Chondrocyte (in vitro differentiated cells): Measurements from ENCODE around the gene MAST2. TPM values are rescaled to one million over a fixed set of nuclear protein-coding genes. Genes with fewer than 3 reads are reported as not detected.

Experiments used
- DNase-seq: peaks from one replicate; pipeline ENCODE4 v3.0.0; 2021; ENCODE audit warnings: mixed read lengths, low spot score
- H3K27ac Mint-ChIP-seq: one replicate; pipeline ENCODE4 v1.8.0; 2021; ENCODE audit warnings: mild to moderate bottlenecking, moderate library complexity, mixed read lengths; ENCODE audit not compliant: unreplicated experiment
- H3K27me3 Mint-ChIP-seq: 2 replicates; pipeline ENCODE4 v1.8.0; 2021; ENCODE audit warnings: low read depth, mixed read lengths
- H3K36me3 Mint-ChIP-seq: 2 replicates; pipeline ENCODE4 v1.8.0; 2021; ENCODE audit warnings: low read depth, mixed read lengths
- H3K4me1 Mint-ChIP-seq: 2 replicates; pipeline ENCODE4 v1.8.0; 2021; ENCODE audit warnings: low read depth, mild to moderate bottlenecking, mixed read lengths
- H3K4me3 Mint-ChIP-seq: one replicate; pipeline ENCODE4 v1.8.0; 2021; ENCODE audit warnings: mild to moderate bottlenecking, moderate library complexity, mixed read lengths; ENCODE audit not compliant: unreplicated experiment
- H3K9me3 Mint-ChIP-seq: 2 replicates; pipeline ENCODE4 v1.8.0; 2021; ENCODE audit warnings: low read depth, mixed read lengths
- CTCF ChIP-seq: fragments of 200-600 bp; sonication (generic); IDR thresholded peaks from 2 replicates; pipeline ENCODE4 v1.5.0; 2021; ENCODE audit warnings: antibody characterized with exemption, mild to moderate bottlenecking, moderate library complexity
- total RNA-seq: library from RNA; stranded (reverse); gene quantifications from 3 replicates; pipeline ENCODE4 v1.2.1, GENCODE V29; 2021

Gene MAST2
- total RNA-seq, 1 donor from 2014 or later: 53.2 TPM

DNA sequence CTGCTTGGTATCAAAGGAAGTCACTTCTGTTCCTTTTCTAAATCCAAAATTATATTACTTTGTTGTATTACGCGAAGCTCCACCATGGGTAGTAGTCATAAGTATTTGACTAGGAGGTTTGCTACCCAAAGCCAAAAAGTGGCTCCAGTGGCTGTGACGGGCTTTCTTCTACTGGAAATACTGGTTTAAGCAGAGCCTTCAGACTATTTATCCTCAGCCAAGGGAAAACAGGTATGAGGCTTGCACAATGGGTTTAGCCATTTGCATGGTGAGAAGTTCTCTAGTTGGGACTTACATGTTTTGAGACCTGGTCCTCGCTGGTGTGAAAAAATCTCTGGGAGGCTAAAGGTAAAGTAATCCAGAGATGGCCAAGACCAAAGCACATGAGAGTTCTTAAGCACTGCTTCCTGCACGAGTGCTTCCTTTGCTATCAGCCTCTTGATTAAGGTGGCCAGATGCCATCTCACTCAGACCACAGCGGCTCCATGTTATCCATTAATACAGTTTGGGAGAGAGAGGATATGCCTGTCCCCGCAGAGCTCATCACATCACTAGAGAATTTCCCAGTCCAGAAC, 207.8 kb downstream of the MAST2 start:
- Mint-ChIP-seq H3K9me3 (no peaks in the 10 kb centered on the region), H3K27ac (no peak overlapping the region), H3K4me3 (no peak overlapping the region), H3K27me3 (no peaks in the 10 kb centered on the region), H3K4me1 (no peaks in the 10 kb centered on the region), H3K36me3 (peaks cover 40% of the 10 kb centered on the region)
- TF ChIP-seq CTCF: no peak
- no peak for DNase-seq

GRCh38 chr1:46012236-46012635, 208.8 kb downstream of the MAST2 start:
- Mint-ChIP-seq H3K9me3 (no peaks in the 10 kb centered on the region), H3K4me3 (no peak overlapping the region), H3K36me3 (peaks cover 32% of the 10 kb centered on the region), H3K27me3 (no peaks in the 10 kb centered on the region), H3K27ac (no peak overlapping the region), H3K4me1 (no peaks in the 10 kb centered on the region)
- DNase-seq: no peak
- no peak for TF ChIP-seq CTCF

GRCh38 chr1:46013581-46013980, 210.2 kb downstream of the MAST2 start:
- H3K4me3 Mint-ChIP-seq: no peak overlapping the region
- no peaks in the 10 kb centered on the region for H3K4me1 Mint-ChIP-seq
- no peaks in the 10 kb centered on the region for H3K9me3 Mint-ChIP-seq
- no peak overlapping the region for H3K27ac Mint-ChIP-seq
- no peaks in the 10 kb centered on the region for H3K27me3 Mint-ChIP-seq
- peaks cover 22% of the 10 kb centered on the region for H3K36me3 Mint-ChIP-seq
- TF ChIP-seq CTCF: no peak
- DNase-seq: no peak

GRCh38 chr1:46017876-46018503, 214.6 kb downstream of the MAST2 start:
- no peak for TF ChIP-seq CTCF
- DNase-seq: no peak
- Mint-ChIP-seq H3K4me1 (no peaks in the 10 kb centered on the region), H3K4me3 (no peak overlapping the region), H3K36me3 (peaks cover 2% of the 10 kb centered on the region), H3K27ac (no peak overlapping the region), H3K27me3 (no peaks in the 10 kb centered on the region), H3K9me3 (no peaks in the 10 kb centered on the region)

DNA sequence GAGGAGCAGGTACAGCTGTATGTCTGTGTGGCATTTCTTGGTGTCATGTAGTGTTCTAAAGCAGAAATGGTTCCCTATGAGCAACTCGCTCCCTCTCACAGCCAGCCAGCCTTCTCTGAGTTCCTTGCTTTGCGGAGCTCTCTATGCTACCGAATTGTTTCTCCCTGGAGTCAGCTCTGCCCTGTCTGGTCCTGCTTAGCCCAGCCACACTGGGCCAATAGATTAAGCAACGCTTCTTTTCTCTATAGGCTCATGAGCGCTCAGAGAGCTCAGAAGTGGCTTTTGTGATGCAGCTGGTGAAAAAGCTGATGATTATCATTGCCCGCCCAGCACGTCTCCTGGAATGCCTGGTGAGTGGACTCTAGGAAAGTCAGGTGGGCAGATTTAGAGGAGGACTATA, 215.9 kb downstream of the MAST2 start:
- no peak for TF ChIP-seq CTCF
- Mint-ChIP-seq H3K36me3 (peaks cover 8% of the 10 kb centered on the region), H3K9me3 (no peaks in the 10 kb centered on the region), H3K4me3 (no peak overlapping the region), H3K4me1 (no peaks in the 10 kb centered on the region), H3K27me3 (no peaks in the 10 kb centered on the region), H3K27ac (no peak overlapping the region)
- DNase-seq: no peak
